HG03520 (cell line): Measurements from ENCODE around the gene TDO2.
"Not testable (repeated sequence)": the region's sequence is repeated elsewhere in the genome, so short reads cannot be mapped to it uniquely, and the experiment has no call there.

Experiments
- ATAC-seq: cut with Tn5 transposase; IDR thresholded peaks from one replicate; pipeline ENCODE4 v1.9.1; 2021; ENCODE audit warnings: mild to moderate bottlenecking, moderate library complexity; ENCODE audit not compliant: unreplicated experiment

TDO2 gene

DNA sequence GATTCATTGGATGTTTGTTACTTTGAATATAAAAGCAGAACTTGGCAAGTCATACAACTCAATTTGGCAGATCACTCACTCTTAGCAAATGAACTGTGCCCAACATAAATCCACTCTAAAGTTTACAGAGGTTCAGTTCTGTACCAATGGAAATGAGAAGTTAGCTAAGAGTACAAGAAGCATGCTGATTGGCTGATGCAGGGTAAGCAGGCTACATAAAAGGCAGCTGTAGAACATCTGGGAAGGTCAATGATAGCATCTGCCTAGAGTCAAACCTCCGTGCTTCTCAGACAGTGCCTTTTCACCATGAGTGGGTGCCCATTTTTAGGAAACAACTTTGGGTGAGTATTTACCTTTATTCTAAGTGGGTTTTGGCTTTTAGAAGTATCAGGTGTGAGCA lies at the start of gene TDO2:
Gene TDO2, plus strand, starts transcription at position 244 of the 400 bp plus-strand sequence. Its CDS starts 63 bp downstream, at position 307.
- ATAC-seq: no peak

DNA sequence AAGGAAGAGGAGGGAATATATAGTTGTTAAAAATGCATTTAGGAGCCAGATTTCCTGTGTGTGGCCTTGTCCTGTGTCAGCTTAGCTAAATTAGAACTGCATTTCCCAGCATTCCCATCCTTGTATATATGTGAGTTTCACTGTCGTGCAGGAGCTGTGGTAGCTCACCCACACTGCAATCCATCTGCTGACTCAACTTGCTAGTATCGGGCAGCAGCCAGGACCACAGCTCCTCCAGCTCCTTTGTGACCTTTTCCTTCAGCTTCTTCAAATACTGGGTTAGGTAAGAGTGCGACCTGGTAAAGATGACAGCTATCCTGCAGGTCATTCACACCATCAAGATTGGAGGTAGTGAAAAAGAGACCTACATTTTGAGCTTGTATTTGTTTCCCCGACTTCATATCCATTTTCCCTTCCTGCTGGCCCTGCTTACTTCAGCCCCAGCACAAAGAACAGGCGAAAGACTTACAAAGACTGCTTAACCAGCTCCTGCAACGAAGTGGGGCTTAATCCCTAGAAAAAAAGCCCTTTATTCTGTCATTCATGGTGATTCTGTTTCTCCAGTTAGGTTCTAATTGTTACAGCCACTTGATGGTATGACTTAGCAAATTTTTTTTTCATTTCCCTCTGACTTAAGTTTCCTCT lies 48.8 kb upstream of the TDO2 start:
- ATAC-seq: no peak

DNA sequence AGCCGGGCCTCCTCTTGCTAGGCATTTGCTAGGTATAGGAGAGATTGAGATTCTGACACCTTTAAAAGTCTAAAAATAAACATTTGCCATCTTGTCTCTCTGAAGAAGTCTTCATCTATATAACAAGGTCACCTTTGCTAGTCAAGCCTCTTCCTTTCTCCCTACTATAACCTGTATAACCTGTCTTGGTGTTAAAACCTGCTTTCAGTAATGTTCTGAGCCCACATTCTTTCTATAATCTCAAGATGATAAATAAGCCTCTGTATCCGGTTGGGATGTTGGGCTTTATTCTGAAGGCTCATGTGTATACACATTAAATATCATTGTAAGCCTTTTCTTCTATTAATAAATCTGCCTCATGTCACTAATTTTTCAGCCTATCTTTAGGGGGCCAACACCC lies 47.6 kb upstream of the TDO2 start:
- no peak for ATAC-seq

DNA sequence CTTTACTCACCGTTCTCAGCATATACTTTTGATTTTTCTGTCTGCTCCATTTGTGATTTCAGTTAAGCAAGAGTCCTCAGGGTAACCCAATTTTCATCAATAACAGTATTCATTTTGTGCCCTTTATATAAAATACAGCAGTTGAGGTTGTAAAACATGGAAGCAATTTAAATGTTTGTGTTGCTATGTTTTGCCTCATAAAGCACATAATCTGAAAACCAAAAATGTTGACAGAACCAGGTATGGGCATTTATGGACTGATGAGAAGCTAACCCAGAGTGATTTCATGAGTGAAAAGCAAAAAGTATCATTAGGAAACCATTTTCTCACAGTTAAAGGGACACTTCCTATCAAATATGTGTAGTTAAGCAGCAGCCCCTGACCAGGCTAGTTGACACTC lies 37.3 kb upstream of the TDO2 start, which contains the start of gene ASIC5:
Gene ASIC5, minus strand, starts transcription at position 101 of the 400 bp plus-strand sequence. Its CDS starts 51 bp downstream, at position 50.
- no peak for ATAC-seq

DNA sequence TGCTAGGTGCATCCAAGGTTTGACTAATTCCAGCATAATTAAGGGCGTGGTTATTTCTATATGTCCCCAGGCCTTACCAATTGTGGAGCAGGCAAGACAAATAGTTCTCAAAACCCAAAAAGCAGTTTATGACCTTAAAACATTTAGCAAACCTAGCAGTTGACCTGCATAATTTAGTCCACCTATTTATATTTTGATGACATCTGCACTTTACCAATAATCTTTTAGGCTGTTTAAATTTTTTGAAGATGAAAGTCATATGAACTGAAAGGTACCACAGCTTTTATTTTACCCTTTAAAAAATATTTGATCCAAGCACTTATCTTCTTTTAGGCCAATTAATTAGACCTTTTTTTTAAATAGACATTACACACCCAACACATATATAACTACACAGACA lies 27.6 kb upstream of the TDO2 start:
- ATAC-seq: no peak

DNA sequence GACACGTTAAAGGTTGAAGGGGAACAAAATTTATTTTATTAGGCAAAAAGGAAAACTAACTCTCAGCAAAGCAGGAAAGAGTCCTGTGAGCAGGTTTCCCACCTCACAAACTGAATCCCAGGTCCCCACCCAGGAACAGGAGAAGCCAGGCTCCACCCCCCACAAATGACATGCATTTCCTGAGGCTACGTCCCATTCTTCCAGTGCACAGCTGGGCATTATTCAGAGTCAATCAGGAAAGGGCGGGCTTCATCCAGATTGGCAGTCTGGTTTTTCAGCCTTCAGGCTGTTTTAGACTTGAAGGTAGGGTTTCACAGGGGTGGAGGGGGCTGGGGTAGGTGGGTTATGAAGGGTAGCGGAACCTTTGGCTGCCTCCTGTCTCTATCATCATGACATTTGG lies 25.5 kb upstream of the TDO2 start:
- ATAC-seq: no peak

DNA sequence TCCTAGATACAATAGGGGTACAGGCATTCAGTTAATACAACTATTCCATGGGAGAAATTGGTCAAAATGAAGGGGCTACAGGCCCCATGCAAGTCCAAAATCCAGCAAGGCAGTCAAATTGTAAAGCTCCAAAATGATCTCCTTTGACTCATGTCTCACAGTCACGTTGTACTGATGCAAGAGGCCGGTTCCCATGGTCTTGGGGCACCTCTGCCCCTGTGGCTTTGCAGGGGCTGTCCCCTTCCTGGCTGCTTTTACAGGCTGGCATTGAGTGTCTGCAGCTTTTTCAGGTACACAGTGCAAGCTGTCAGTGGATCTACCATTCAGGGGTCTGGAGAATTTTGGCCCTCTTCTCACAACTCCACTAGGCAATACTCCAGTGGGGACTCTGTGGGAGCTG lies 24.9 kb upstream of the TDO2 start:
- no peak for ATAC-seq

DNA sequence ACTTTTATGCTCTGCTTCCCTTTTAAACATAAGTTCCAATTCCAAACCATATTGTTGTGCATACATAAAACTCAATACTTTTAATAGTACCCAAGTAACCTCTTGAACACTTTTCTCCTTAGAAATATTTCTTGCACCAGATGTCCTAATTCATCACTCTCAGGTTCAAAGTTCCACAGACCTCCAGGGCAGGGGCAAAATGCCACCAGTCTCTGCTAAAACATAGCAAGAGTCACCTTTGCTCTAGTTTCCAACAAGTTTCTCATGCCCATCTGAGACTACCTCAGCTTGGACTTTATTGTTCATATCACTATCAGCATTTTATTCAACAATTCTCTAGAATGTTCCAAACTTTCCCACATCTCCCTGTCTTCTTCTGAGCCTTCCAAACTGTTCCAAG lies 23.7 kb upstream of the TDO2 start:
- no peak for ATAC-seq

DNA sequence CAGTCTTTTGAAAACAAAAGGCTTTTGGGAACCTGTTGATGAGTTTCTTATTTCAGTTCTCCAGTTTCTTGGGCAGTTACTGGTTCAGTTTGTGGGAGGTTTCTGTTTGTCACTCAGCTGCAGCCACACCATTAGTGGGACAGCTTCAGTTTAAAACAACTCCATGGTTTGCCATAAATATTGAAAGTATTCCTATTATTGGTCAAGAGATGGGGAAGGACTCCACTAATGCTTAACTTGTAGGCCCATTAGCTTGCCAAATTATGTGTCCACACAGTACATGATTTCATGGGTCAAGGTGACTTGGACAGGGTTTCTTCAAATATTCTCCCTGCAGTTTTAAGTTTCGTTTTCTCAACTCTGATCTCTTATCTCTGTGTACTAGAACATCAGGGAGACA lies 21.9 kb upstream of the TDO2 start:
- ATAC-seq: peak; percentile 44

DNA sequence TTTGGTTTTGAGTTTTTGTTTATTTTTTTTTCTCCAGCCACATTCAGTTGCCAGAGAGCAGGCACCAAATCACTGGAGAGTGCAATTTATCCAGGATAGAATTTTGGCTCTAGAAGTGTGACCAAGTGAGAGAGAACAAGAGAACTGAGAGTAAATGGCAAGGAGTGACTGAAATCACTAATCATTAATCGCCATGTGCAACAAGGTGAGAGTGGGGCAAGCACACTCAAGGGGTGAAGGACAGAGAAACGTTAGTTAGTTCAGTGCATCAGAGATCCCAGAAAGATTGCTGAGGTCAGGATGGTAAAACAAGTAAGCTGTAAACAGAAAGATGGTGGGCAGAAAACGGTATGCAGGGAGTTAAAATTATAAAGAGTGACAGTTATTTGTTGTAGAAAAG lies 19.6 kb upstream of the TDO2 start:
- ATAC-seq: no peak

DNA sequence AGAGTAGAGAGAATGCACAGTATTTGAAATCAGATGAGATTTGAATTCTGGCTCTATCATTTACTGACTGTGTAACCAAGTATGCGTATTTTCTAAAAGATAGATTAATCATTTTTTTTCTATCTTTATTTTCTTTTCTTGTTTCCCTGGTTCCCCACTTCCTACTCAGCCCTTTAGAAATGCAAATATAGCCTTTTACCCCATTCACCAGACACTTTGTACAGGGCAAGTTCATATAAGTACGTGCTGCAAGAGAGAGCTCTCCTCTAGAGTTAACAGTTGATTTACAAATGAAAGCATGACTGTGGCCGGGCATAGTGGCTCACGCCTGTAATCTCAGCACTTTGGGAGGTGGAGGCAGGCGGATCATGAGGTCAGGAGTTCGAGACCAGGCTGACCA lies 17.8 kb upstream of the TDO2 start:
- ATAC-seq: no peak

DNA sequence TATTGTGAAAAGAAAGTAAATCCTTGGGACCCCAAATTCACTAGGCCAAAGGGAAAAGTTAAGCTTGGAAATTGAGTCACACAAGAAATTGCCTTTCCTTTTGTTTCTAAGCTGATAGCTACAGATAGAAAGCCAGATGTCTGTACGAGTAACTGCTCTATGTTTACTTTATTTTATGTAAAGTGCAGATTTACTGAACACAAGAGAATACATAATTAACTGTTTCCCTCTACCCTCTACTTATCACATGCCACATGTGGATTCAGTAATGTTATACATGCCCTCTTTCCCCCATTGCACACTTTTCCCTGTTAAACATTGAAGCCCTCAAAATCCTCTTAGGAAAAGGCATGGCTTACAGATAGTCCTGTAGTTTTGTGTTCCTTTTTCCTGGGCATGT lies 16.5 kb upstream of the TDO2 start:
- ATAC-seq: no peak

DNA sequence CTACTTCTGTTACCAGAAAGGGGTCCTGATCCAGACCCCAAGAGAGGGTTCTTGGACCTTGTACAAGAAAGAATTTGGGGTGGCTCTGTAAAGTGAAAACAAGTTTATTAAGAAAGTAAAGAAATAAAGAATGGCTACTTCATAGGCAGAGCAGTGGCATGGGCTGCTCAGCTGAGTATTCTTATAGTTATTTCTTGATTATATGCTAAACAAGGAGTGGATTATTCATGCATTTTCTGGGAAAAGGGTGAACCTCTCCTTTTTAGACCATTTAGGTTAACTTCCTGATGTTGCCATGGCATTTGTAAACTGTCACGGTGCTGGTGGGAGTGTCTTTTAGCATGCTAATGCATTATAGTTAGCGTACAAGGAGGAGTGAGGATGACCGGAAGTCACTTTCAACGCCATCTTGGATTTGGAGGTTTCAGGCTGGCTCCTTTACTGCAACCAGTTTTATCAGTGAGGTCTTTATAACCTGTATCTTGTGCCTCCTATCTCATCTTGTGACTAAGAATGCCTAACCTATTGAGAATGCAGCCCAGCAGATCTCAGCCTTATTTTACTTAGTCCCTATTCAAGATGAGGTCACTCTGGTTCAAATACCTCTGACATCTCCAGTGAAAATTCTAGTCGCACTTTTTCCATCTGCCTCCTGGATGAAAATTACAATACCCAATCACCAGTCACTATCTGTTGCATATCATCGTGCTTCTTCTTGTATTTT lies 15.5 kb upstream of the TDO2 start:
- no peak for ATAC-seq

DNA sequence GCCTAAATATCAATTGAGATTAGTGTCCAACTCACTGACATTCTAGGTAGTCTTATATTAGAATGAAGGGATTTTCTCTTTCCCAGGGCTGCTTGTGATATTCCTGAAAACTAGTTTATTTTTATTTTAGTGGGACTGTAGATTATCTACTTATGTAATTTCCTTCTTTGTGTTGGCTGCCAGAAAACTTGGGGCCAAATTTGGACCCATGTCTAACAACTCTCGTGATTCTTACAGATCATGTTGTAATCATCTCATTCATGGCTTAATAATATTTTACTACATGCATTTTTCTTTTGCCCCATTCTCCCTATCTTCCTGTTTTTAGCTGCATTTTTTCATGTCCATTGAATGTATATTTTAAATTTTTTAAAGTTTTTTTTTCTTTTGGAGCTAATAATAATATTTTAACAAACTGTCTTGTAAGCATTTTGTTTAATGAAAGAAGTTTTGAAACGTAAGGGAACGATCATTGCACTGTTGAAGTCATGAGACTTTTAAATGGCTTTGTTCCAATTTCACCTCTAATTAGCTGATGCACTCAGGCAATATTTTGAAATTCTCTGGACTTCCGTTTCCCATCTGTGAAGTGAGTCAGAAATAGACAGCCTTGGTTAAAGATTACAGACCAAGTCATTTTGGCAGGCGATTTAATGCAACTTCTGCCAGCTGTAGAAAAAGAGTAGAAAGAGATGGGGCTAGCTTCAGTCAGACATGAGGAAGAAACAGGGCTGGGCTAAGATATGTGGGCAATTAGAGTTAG lies 14.3 kb upstream of the TDO2 start:
- ATAC-seq: peak; percentile 75

DNA sequence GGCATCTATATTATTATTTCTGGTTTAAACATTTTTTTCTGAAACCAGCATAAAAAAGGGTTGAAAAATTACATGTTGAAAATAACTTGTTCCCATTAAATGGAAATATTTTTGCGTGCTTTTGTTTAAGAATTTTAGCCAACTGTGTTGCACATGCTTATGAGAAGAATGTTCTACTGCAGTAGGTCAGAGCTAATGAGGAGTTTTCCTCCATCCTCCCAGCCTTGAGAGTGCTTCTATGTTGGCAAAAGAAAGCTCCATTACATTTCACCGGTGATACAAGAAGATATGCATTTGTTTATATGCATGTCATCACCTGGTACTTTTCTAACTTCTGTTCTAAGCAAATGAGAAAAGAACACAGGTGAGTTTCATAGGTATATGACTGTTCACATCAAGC lies 13.6 kb upstream of the TDO2 start:
- ATAC-seq: no peak

DNA sequence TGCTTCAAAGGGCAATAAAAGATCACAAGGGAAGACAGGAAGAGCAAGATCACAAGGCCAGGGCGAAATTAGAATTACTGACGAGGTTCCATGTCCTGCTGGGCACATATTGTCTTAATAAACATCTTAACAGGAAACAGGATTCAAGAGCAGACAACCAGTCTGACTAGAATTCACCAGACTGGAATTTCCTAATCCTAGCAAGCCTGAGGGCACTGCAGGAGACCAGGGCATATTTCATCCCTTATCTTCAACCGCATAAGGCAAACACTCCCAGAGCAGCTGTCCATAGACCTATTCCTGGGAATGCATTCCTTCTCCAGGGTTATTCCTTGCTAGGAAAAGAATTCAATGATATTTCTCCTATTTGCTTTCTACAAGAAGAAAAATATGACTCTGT lies 12.4 kb upstream of the TDO2 start:
- ATAC-seq: no peak

DNA sequence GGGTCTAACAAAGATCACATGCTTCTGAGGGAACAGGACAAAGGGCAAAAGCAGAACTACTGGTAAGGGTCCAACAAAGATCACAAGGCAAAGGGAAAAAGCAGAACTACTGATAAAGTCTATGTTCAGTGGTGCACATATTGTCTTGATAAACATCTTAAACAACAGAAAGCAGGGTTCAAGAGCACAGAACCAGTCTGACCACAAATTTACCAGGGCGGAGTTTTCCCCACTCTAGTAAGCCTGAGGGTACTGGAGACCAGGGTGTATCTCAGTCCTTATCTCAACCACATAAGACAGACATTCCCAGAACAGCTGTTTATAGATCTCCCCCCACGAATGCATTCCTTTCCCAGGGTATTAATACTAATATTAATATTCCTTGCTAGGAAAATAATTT lies 5.1 kb upstream of the TDO2 start:
- ATAC-seq: not testable (repeated sequence)

DNA sequence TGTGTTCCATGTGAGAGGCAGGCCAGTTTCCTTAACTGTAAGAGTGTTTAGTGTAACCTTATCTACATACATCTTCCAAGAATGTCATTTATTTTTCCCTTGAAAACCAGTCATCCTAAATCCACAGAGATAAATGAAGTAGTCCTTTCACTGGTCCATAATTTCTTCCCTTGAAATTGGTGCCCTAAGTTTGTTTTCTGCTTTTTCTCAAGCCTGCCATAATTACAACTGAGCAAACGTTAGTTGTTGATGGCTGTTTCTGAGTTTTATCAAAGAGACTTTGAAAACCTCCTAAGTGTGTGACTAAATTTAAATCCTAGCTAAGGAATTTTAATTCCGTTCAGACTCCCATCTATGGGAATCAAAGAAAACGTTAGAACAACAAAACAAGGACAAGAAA lies 3.6 kb upstream of the TDO2 start:
- ATAC-seq: no peak

DNA sequence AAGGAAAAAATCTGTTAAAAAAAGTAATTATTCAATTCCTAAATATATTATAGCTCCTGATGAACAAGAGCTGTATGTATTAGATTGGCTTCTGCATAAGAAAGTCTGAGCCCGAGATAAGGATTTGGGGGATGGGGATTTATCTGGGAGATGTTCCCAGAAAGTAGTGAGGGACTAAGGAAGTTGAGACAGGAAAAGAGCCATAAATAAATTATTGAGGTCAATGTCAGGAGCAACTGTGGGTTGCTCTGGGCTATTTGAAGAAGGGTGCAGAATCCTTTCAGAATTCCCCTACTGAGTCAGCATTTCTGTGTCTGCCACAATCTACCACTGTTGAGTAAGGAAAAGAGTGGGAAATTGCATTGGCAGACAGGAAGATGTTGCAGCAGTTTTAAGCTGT lies 3.1 kb upstream of the TDO2 start:
- ATAC-seq: no peak

DNA sequence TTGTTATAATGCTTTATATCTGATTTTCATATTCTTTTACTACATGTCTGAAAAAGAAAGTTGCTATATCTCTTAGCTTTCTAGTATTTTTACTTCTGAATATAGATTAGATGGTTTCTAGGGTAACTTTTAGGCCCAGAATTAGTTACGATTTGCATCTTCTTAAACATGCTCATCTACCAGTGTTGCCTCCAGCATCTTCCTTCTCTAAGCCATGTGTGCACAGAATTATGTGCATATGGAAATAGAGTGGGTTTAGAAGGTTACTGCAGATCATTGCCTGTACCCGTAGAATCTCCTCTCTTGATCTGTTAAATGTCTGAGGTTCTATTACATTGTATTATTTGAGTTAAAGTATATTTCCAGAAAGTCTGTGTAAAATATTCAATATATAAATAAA lies 2.5 kb upstream of the TDO2 start:
- no peak for ATAC-seq

DNA sequence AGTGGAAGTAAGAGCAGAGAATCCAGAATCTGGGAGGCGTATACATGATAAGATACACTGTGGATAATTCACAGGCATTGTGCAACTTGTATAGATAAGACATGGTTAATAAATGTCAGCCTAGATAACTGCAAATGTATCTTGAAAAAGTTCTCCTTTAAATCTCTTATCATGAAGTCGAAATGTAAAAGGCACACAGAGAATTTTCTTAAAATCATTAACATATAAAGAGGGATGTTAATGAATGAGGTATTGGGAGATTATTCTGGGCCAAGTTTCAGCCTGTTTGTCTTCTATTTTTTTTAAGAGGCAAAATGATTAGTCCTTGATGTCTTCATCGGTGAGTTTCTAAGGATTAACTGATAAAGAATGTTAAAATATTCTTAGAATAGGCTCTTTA lies 835 bp downstream of the TDO2 start:
- no peak for ATAC-seq
